HCT116 (cell line): ENCODE results near the gene RBM26. TPM values are rescaled to one million over a fixed set of nuclear protein-coding genes. Genes with fewer than 3 reads are reported as not detected.

Experiments used
- ATAC-seq: fragments of 200-7000 bp; cut with Tn5 transposase; 2 replicates; pipeline ENCODE4 v1.9.1; 2020; ENCODE audit warnings: mild to moderate bottlenecking, moderate library complexity
- BruUV-seq: library from RNA; stranded (reverse); fragments of 400-500 nt; replicated peaks from 2 replicates; lab custom pipeline; 2021; lab: Mats Ljungman, UMichigan
- CTCF ChIA-PET: fragments of 300-600 bp; sonication (Branson Sonifier 250); formaldehyde crosslinking; loops from one replicate; lab custom pipeline; 2021; ENCODE audit warnings: antibody characterized with exemption; lab: Charles Lee
- POLR2A ChIA-PET: fragments of 300-600, 350-600 bp; sonication (Branson Sonifier 250); formaldehyde crosslinking; loops from one replicate; lab custom pipeline; 2021; ENCODE audit warnings: antibody characterized with exemption; lab: Charles Lee
- RAD21 ChIA-PET, 2 experiments: fragments of 300-600 bp; sonication (Branson Sonifier 250); formaldehyde crosslinking; loops; one replicate each; lab custom pipeline; 2023; ENCODE audit warnings: low total read pairs in 2 of 2; ENCODE audit not compliant: uncharacterized antibody in 2 of 2, unreplicated experiment in 2 of 2, low non-redundant PET in 1 of 2; lab: Charles Lee
- DNase-seq: peaks from one replicate; pipeline ENCODE4 v3.0.0-alpha.2; 2010; ENCODE audit warnings: low read depth, low spot score
- H2AFZ ChIP-seq: fragments of 200-600 bp; shearing (Covaris generic), sonication (generic); 2 replicates; pipeline ENCODE4 v1.6.1; 2017; ENCODE audit warnings: low read depth, mixed run types, mixed read lengths, antibody characterized with exemption, low read length; ENCODE audit not compliant: poor library complexity, severe bottlenecking
- H3K27ac ChIP-seq: 2 replicates; pipeline ENCODE4 v1.5.1; 2012; ENCODE audit warnings: low read depth, low read length
- H3K27me3 ChIP-seq: fragments of 200-600 bp; sonication (generic); 2 replicates; pipeline ENCODE4 v1.6.1; 2016; ENCODE audit warnings: mixed run types, low read length, mixed read lengths; ENCODE audit not compliant: insufficient read depth
- H3K36me3 ChIP-seq, 2 experiments: fragments of 200-500 bp in 1 of 2; fragments of 200-600 bp in 1 of 2; sonication (Bioruptor generic) in 1 of 2; sonication (generic) in 1 of 2; 2 replicates each; pipeline versions ENCODE4 v1.5.1 to v1.6.1; 2014 to 2016; ENCODE audit warnings: low read length in 2 of 2, inconsistent platforms in 1 of 2, mixed read lengths in 1 of 2, mixed run types in 1 of 2; ENCODE audit not compliant: insufficient read depth in 2 of 2, control insufficient read depth in 1 of 2
- H3K4me1 ChIP-seq, 2 experiments: fragments of 200-600 bp in 1 of 2; sonication (generic) in 1 of 2; 2 replicates each; pipeline versions ENCODE4 v1.5.1 to v1.6.1; 2012 to 2017; ENCODE audit warnings: low read length in 2 of 2, inconsistent platforms in 1 of 2, mild to moderate bottlenecking in 1 of 2, mixed read lengths in 1 of 2, mixed run types in 1 of 2, moderate library complexity in 1 of 2; ENCODE audit not compliant: insufficient read depth in 2 of 2, control insufficient read depth in 1 of 2
- H3K4me2 ChIP-seq: fragments of 200-600 bp; sonication (generic); 2 replicates; pipeline ENCODE4 v1.6.1; 2017; ENCODE audit warnings: mixed run types, low read length, mixed read lengths
- H3K4me3 ChIP-seq, 2 experiments: fragments of 200-600 bp in 1 of 2; sonication (generic) in 1 of 2; replicated peaks in 1 of 2; 2 replicates each; pipeline ENCODE4 v1.5.1; 2011 to 2016; ENCODE audit warnings: low read length in 2 of 2, control low read depth in 1 of 2, low read depth in 1 of 2, mild to moderate bottlenecking in 1 of 2, mixed read lengths in 1 of 2, mixed run types in 1 of 2
- H3K79me2 ChIP-seq: fragments of 200-600 bp; sonication (generic); 2 replicates; pipeline ENCODE4 v1.6.1; 2017; ENCODE audit warnings: mild to moderate bottlenecking, mixed run types, low read length, moderate library complexity, mixed read lengths; ENCODE audit not compliant: insufficient read depth
- H3K9ac ChIP-seq: fragments of 200-600 bp; sonication (generic); 2 replicates; pipeline ENCODE4 v1.6.1; 2016; ENCODE audit warnings: low read length, mixed read lengths
- H3K9me2 ChIP-seq: fragments of 200-600 bp; sonication (generic), shearing (Covaris generic); 2 replicates; pipeline ENCODE4 v1.6.1; 2017; ENCODE audit warnings: mixed run types, mild to moderate bottlenecking, moderate library complexity; ENCODE audit not compliant: insufficient read depth
- H3K9me3 ChIP-seq, 2 experiments: fragments of 200-500 bp in 1 of 2; fragments of 200-600 bp in 1 of 2; sonication (Bioruptor generic) in 1 of 2; sonication (generic) in 1 of 2; 2 replicates each; pipeline ENCODE4 v1.6.1; 2014 to 2017; ENCODE audit warnings: low read length in 2 of 2, mixed read lengths in 2 of 2, inconsistent platforms in 1 of 2, low read depth in 1 of 2, mild to moderate bottlenecking in 1 of 2, mixed run types in 1 of 2, moderate library complexity in 1 of 2; ENCODE audit not compliant: control insufficient read depth in 1 of 2, insufficient read depth in 1 of 2
- H4K20me1 ChIP-seq: fragments of 200-600 bp; sonication (generic), shearing (Covaris generic); 2 replicates; pipeline ENCODE4 v1.6.1; 2017; ENCODE audit warnings: mixed run types, mild to moderate bottlenecking, moderate library complexity; ENCODE audit not compliant: insufficient read depth
- CBX3 ChIP-seq: IDR thresholded peaks from 2 replicates; pipeline ENCODE4 v1.6.1; 2012; ENCODE audit warnings: low read depth
- EGR1 ChIP-seq: IDR thresholded peaks from 2 replicates; pipeline ENCODE4 v1.6.1; 2012; ENCODE audit warnings: low read depth
- EZH2 ChIP-seq: fragments of 200-600 bp; sonication (generic); IDR thresholded peaks from 2 replicates; pipeline ENCODE4 v1.6.1; 2017; ENCODE audit warnings: antibody characterized with exemption, mixed run types
- EZH2phosphoT487 ChIP-seq: fragments of 200-600 bp; IDR thresholded peaks from 2 replicates; pipeline ENCODE4 v1.6.1; 2018; ENCODE audit warnings: antibody characterized with exemption, borderline replicate concordance
- POLR2A ChIP-seq: IDR thresholded peaks from 2 replicates; pipeline ENCODE4 v1.7.0; 2011; ENCODE audit warnings: borderline replicate concordance; ENCODE audit not compliant: insufficient read depth, insufficient read length; ENCODE audit errors: extremely low read depth
- RAD21 ChIP-seq: IDR thresholded peaks from 2 replicates; pipeline ENCODE4 v1.6.1; 2012; ENCODE audit warnings: low read depth, mild to moderate bottlenecking
- SRF ChIP-seq: IDR thresholded peaks from 2 replicates; pipeline ENCODE4 v1.6.1; 2012; ENCODE audit warnings: low read depth
- TCF7L2 ChIP-seq: IDR thresholded peaks from 2 replicates; pipeline ENCODE4 v1.7.0; 2011; ENCODE audit warnings: borderline replicate concordance, inconsistent platforms; ENCODE audit not compliant: insufficient read depth, insufficient read length; ENCODE audit errors: extremely low read depth
- YY1 ChIP-seq: IDR thresholded peaks from 2 replicates; pipeline ENCODE4 v1.6.1; 2011; ENCODE audit warnings: low read length, low read depth, moderate library complexity, mild to moderate bottlenecking; ENCODE audit not compliant: insufficient replicate concordance; ENCODE audit errors: extremely low read depth
- ZFX ChIP-seq: fragments of 450-650 bp; IDR thresholded peaks from 2 replicates; pipeline ENCODE4 v1.6.1; 2017
- intact Hi-C: fragments of 100-400 bp; cut with micrococcal nuclease; formaldehyde crosslinking; loops from 2 replicates; pipeline ENCODE4 v1.10.0; 2022
- total RNA-seq: library from RNA; stranded (reverse); gene quantifications from one replicate; pipeline ENCODE4 v1.2.1, GENCODE V29; 2021; ENCODE audit not compliant: unreplicated experiment
- TF ChIP-seq, protein P1 (sequence below): IDR thresholded peaks from 2 replicates; pipeline ENCODE4 v1.6.1; 2012
- TF ChIP-seq, protein P2 (sequence below), 3 experiments: fragments of 200-600 bp in 1 of 3; sonication (generic) in 1 of 3; IDR thresholded peaks in 2 of 3; conservative IDR thresholded peaks in 1 of 3; 2 replicates each; pipeline ENCODE4 v1.5.1; 2012 to 2017; ENCODE audit warnings: low read depth in 2 of 3, low read length in 2 of 3, antibody characterized with exemption in 1 of 3, borderline replicate concordance in 1 of 3, control low read depth in 1 of 3, mild to moderate bottlenecking in 1 of 3, mixed read lengths in 1 of 3, mixed run types in 1 of 3, moderate library complexity in 1 of 3; ENCODE audit not compliant: insufficient read depth in 1 of 3

Gene RBM26
- total RNA-seq, 1 experiment from 2014 or later: 52.5 TPM

- no peak overlapping the region for H3K9ac ChIP-seq
- TF ChIP-seq YY1: no peak
- TF ChIP-seq CBX3: no peak
- TF ChIP-seq, protein P1, sequence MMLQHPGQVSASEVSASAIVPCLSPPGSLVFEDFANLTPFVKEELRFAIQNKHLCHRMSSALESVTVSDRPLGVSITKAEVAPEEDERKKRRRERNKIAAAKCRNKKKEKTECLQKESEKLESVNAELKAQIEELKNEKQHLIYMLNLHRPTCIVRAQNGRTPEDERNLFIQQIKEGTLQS: no peak
- no peak for TF ChIP-seq EZH2phosphoT487
- TF ChIP-seq, protein P2, sequence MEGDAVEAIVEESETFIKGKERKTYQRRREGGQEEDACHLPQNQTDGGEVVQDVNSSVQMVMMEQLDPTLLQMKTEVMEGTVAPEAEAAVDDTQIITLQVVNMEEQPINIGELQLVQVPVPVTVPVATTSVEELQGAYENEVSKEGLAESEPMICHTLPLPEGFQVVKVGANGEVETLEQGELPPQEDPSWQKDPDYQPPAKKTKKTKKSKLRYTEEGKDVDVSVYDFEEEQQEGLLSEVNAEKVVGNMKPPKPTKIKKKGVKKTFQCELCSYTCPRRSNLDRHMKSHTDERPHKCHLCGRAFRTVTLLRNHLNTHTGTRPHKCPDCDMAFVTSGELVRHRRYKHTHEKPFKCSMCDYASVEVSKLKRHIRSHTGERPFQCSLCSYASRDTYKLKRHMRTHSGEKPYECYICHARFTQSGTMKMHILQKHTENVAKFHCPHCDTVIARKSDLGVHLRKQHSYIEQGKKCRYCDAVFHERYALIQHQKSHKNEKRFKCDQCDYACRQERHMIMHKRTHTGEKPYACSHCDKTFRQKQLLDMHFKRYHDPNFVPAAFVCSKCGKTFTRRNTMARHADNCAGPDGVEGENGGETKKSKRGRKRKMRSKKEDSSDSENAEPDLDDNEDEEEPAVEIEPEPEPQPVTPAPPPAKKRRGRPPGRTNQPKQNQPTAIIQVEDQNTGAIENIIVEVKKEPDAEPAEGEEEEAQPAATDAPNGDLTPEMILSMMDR (IDR thresholded peaks at IDR 0.05 in 2 of 3, conservative IDR thresholded peaks at IDR 0.05 in 1 of 3; ENCODE audit: borderline replicate concordance in 1 of 3, insufficient read depth in 1 of 3, low read depth in 2 of 3, low read length in 2 of 3): no peak
- TF ChIP-seq POLR2A: no peak
- TF ChIP-seq EGR1: no peak
- no peak for TF ChIP-seq ZFX
- no peak for TF ChIP-seq RAD21
- no peak for TF ChIP-seq SRF
- TF ChIP-seq EZH2: no peak
- TF ChIP-seq TCF7L2: no peak
- intact Hi-C loops: no loop called here
- no peak for DNase-seq
- H3K27me3 ChIP-seq: no peaks in the 10 kb centered on the region
- peaks cover 36 to 46% of the 10 kb centered on the region in 2 experiments for H3K36me3 ChIP-seq
- POLR2A ChIA-PET: no interaction called here
- no peak overlapping the region for H2AFZ ChIP-seq
- no TSS peak for BruUV-seq
- peaks cover 3% of the 10 kb centered on the region; the same call in 1 of the 2 replicates for H4K20me1 ChIP-seq
- RAD21 ChIA-PET: no interaction called here
- no peaks in the 10 kb centered on the region for H3K9me2 ChIP-seq
- CTCF ChIA-PET: no interaction called here
- H3K4me1 ChIP-seq: no peaks in the 10 kb centered on the region
- H3K27ac ChIP-seq: no peak overlapping the region
- peaks cover 80% of the 10 kb centered on the region for H3K79me2 ChIP-seq
- H3K9me3 ChIP-seq: no peaks in the 10 kb centered on the region
- no peak overlapping the region for H3K4me2 ChIP-seq
- ATAC-seq: no peak
- no peak overlapping the region for H3K4me3 ChIP-seq
Measured at GRCh38 chr13:79374578-79374977, 31.5 kb downstream of the RBM26 start.
